ENCODE measurements around the gene RGS2. TPM values are rescaled to one million over a fixed set of nuclear protein-coding genes. Genes with fewer than 3 reads are reported as not detected.

Gene RGS2
- total RNA-seq, 1 experiment from 2014 or later: 0.50 TPM

- ChIA-PET POLR2A (ENCODE audit: unreplicated experiment) (no interaction called here), CTCF (no interaction called here)
- Histone ChIP-seq H3K4me3 (no peak overlapping the region), H3K4me1 (replicated peaks; ENCODE audit: insufficient read depth) (no peaks in the 10 kb centered on the region), H3K9me2 (ENCODE audit: insufficient read depth) (no peaks in the 10 kb centered on the region), H2AFZ (no peak overlapping the region), H3F3A (ENCODE audit: insufficient read depth, low read depth) (no peaks in the 10 kb centered on the region), H3K27ac (no peak overlapping the region), H3K36me3 (ENCODE audit: low read depth) (no peaks in the 10 kb centered on the region), H4K20me1 (ENCODE audit: insufficient read depth) (no peaks in the 10 kb centered on the region), H3K27me3 (ENCODE audit: insufficient read depth, low read depth) (no peaks in the 10 kb centered on the region), H3K4me2 (no peak overlapping the region), H3K79me2 (ENCODE audit: low read depth) (no peaks in the 10 kb centered on the region), H3K9me3 (ENCODE audit: insufficient read depth, low read depth) (no peaks in the 10 kb centered on the region)
- no peak for DNase-seq
- no TSS peak for BruUV-seq (replicated peaks)
- no peak for TF ChIP-seq EZH2 (IDR thresholded peaks at IDR 0.05; ENCODE audit: low read depth)
- no peak for TF ChIP-seq CTCF (conservative IDR thresholded peaks at IDR 0.05)
- intact Hi-C loops (cut with micrococcal nuclease; ENCODE audit: unreplicated experiment): no loop called here
Observed at GRCh38 chr1:192776206-192776605, 32.6 kb upstream of the RGS2 start.

GRCh38 chr1:192776998-192777397 is 31.8 kb upstream of the RGS2 start:
- no peak for TF ChIP-seq EZH2 (IDR thresholded peaks at IDR 0.05; ENCODE audit: low read depth)
- no peak for TF ChIP-seq CTCF (conservative IDR thresholded peaks at IDR 0.05)

GRCh38 chr1:192783791-192784190 is 25.0 kb upstream of the RGS2 start:
- BruUV-seq (replicated peaks): no TSS peak
- H3K4me3 ChIP-seq: no peak overlapping the region
- no peak overlapping the region for H2AFZ ChIP-seq
- H3K27ac ChIP-seq: no peak overlapping the region
- no peak for TF ChIP-seq CTCF (conservative IDR thresholded peaks at IDR 0.05)
- TF ChIP-seq EZH2 (IDR thresholded peaks at IDR 0.05; ENCODE audit: low read depth): no peak
- no peaks in the 10 kb centered on the region for H3K9me3 ChIP-seq (ENCODE audit: insufficient read depth, low read depth)
- 0 out of 2 replicates have a peak, but pooled peaks cover 3% of the 10 kb centered on the region for H3K9me2 ChIP-seq (ENCODE audit: insufficient read depth)
- no peaks in the 10 kb centered on the region for H3K4me1 ChIP-seq (replicated peaks; ENCODE audit: insufficient read depth)
- no peaks in the 10 kb centered on the region for H3F3A ChIP-seq (ENCODE audit: insufficient read depth, low read depth)
- no peak for DNase-seq
- H4K20me1 ChIP-seq (ENCODE audit: insufficient read depth): no peaks in the 10 kb centered on the region
- H3K4me2 ChIP-seq: no peak overlapping the region
- no peaks in the 10 kb centered on the region for H3K27me3 ChIP-seq (ENCODE audit: insufficient read depth, low read depth)
- CTCF ChIA-PET: no interaction called here
- no peaks in the 10 kb centered on the region for H3K79me2 ChIP-seq (ENCODE audit: low read depth)
- intact Hi-C loops (cut with micrococcal nuclease; ENCODE audit: unreplicated experiment): no loop called here
- POLR2A ChIA-PET (ENCODE audit: unreplicated experiment): no interaction called here
- no peaks in the 10 kb centered on the region for H3K36me3 ChIP-seq (ENCODE audit: low read depth)

More at GRCh38 chr1:192776998-192777397, 31.8 kb upstream of the RGS2 start:
- Histone ChIP-seq H3K9me2 (ENCODE audit: insufficient read depth) (no peaks in the 10 kb centered on the region), H4K20me1 (ENCODE audit: insufficient read depth) (no peaks in the 10 kb centered on the region), H3F3A (ENCODE audit: insufficient read depth, low read depth) (no peaks in the 10 kb centered on the region), H2AFZ (no peak overlapping the region), H3K36me3 (ENCODE audit: low read depth) (no peaks in the 10 kb centered on the region), H3K4me2 (no peak overlapping the region), H3K27me3 (ENCODE audit: insufficient read depth, low read depth) (no peaks in the 10 kb centered on the region), H3K27ac (no peak overlapping the region), H3K9me3 (ENCODE audit: insufficient read depth, low read depth) (no peaks in the 10 kb centered on the region), H3K79me2 (ENCODE audit: low read depth) (no peaks in the 10 kb centered on the region), H3K4me3 (no peak overlapping the region), H3K4me1 (replicated peaks; ENCODE audit: insufficient read depth) (no peaks in the 10 kb centered on the region)
- DNase-seq: no peak
- POLR2A ChIA-PET (ENCODE audit: unreplicated experiment): no interaction called here
- CTCF ChIA-PET: no interaction called here
- BruUV-seq (replicated peaks): no TSS peak
- intact Hi-C loops (cut with micrococcal nuclease; ENCODE audit: unreplicated experiment): no loop called here
